NCI-H1417 treated with DMSO at 0.1 percent for 48 hours (cell line): Measurements from ENCODE around the gene ASCC1.

Experiments
- DNase-seq: peaks from one replicate; lab custom pipeline; 2025; lab: John Stamatoyannopoulos, UW

Gene ASCC1

DNA sequence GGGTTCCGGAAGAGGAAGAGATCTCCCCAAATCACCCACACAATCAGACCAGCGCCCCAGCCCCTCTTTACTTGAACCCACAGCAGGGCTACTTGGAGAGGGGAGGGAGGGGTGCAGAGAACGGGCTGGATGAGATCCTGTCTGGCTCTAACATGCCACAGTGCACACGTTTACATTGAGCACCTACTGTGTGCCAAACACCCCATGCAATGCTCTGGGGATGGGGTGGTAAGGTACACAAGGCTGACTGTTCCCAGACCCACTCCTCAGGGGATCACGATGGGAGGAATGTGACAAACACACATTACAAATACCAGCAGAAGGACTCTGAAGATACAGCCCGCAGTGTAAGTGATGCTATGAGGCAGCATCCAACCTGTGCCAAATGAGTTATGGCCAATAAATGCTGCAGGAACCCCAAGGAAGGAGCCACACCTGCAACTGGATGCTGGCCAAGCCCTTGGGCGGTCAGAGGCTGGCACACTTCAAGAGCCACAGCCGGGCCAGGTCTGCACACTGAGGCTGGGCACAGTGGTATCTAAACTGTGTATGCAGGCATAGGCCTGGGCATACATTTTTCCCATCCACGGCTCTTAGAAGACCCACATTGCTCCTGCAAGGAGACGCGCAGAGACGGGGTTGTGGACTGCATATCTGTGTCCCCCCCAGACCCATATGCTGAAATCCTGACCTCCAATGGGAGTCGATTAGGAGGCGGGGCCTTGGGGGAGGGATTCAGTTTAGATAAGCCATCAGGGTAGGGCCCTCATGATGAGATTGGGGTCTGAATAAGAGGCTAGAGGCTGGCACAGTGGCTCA lies 134.1 kb downstream of the ASCC1 start:
- DNase-seq: no peak

DNA sequence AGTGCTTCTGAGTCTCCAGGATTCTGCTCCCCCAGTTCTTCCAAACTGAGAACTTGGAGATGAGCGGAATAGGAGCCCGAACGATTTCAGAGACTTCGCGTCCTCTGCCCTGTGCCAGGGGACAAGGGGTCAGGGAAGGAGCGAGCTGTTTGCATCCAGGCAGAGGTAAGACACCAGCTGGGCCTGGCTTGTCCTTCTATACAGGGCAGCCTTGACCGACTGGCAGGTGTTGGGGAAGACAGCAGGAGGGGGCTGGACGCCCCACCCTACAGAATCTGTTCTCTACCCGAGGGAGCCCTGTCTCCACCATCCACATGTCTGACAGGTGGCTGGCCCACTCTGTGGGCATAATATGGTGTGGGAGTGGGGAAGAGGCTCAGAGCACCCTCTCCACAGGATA lies 134.9 kb downstream of the ASCC1 start:
- no peak for DNase-seq

DNA sequence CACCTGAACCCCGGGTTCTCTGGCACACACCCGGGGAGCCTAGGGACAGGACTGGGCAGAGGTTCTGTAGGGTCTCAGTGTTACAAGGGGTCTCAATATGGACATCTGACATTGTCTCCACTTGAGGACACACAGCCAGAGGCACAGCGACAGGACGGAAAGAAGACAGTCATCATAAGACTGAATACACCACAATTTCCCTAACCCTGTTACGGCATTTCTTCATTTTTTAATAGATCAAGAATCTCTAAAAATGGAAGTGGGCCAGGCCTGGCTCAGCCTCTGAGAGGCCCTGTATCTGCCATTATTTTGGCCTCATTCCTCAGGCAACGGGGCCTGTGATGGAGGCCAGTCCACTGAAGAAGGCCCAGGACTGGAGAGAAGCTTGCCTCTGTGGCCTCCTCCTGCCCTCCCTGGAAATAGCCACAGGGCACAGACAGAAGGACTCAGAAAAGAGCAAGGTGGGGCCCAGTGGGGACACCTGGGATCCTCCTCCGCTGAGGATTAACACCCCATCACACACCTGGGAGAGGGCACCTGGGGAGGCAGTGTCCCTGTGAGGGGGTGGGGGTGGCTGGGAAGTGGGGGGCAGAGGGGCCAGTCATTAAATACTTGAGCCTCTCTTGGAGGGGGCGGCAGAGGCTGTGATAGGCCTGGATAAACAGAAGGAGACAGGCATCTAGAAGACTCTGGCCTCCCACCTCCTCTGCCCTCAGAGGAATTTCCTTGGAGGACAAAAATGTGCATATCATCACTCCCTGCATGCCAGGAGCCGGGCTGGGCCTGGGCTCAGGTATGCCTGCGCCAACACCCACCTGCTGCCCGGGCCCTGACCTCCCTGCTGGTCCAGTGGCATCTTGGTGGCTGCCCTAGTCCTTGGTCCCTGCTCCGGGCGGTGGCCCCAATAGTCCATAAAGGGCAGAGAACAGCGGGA lies 135.8 kb downstream of the ASCC1 start:
- no peak for DNase-seq

DNA sequence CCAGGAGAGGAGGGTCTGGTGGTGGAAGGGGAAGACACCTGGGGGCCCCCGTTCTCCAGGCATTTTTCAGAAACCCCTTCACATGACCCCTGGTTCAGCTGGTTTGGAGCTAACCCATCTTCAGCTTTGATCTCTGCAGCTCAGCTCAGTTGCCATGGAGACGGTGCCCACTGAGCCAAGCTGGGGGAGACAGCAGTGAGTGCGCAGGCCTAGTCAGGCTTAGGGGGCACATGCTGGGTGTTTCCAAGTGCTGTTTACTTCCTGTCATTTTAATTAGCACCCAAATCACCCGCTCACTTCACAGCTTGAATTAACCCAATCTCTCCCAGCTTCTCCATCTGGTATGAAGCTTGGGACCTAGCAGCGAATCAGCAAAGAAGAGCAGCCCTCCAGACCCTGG lies 136.7 kb downstream of the ASCC1 start:
- no peak for DNase-seq

DNA sequence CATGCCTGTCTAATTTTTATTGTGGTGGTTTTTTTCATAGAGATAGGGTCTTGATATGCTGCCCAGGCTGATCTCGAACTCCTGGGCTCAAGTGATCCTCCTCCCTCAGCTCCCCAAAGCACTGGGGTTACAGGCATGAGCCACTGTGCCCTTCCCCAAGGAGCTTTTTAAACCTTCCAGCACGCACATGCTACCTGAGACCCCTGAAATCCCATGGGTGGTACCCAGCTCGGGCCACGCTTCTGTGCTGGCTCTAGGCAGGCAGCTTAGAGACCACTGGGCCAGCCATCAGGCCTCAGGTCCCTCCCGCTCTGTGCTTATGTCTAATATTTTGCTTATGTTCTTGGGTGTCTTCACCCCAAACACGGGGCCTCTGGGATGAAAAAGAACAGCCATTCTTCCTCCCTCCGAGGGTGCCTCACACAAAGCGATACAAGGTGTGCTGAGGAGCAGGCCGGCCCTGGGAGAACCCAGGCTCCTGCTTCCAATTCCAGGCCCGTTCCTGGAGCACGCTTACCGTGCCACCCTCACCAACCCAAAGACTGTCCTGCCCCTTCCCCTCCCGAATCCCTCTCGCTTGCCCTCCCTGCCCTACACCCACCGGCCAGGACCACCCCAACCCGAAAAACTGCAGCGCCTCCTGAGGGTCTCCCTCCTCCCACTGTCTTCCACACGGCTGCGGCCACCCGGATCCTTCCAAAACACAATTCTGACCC lies 138.6 kb downstream of the ASCC1 start:
- no peak for DNase-seq

DNA sequence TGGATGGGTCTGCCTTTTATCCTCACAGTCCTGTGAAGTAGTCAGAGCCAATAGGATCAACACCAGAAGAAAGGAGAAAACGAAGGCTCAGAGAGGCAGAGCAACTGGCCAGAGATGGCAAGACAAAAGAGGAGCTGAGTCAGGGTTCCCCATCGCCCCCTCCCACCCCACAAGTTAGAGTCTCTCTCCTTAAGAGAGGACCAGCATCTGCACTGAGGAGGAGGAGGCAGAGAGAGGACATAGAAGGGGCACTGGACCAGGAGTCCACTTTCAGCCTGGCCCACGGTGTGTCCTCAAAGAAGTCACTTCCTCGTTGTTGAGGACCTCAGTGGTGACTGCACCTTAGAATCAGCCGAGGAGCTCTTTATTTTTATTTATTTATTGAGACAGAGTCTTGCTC lies 139.3 kb downstream of the ASCC1 start:
- no peak for DNase-seq

DNA sequence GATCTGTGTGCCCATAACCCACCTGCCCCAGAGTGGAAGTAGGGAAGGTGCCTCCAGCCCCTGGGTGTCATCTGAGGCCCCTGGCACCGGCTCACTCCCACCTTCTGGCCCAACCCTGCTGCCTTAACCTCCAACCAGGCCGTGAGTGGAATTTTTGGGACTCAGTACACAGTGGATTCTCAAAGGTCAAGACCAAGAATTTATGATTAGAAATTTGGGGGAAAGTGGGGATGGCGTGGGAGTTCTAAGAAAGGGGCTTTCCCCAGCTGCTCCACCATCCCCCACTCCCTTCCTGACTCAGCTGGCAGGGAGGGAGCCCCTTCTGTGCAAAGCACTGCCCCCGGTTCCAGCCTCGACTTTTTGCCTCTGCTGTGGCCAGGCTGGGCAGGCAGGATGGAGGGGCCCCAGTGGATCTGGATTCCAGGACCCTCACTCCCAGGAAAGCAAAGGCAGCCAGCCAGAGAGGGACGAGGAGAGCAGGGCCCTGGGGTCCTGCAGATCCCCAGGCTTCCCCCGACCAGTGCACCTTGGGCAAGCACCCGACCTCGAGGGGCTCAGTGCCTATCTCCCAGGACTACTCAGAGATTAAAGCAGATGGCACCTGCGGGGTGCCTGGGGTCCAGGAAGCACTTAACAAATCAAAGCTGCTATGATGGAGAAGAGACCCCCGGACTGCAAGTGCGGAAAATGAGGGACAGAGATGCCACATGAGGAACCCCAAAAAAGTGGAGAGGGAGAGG lies 140.5 kb downstream of the ASCC1 start:
- DNase-seq: no peak

DNA sequence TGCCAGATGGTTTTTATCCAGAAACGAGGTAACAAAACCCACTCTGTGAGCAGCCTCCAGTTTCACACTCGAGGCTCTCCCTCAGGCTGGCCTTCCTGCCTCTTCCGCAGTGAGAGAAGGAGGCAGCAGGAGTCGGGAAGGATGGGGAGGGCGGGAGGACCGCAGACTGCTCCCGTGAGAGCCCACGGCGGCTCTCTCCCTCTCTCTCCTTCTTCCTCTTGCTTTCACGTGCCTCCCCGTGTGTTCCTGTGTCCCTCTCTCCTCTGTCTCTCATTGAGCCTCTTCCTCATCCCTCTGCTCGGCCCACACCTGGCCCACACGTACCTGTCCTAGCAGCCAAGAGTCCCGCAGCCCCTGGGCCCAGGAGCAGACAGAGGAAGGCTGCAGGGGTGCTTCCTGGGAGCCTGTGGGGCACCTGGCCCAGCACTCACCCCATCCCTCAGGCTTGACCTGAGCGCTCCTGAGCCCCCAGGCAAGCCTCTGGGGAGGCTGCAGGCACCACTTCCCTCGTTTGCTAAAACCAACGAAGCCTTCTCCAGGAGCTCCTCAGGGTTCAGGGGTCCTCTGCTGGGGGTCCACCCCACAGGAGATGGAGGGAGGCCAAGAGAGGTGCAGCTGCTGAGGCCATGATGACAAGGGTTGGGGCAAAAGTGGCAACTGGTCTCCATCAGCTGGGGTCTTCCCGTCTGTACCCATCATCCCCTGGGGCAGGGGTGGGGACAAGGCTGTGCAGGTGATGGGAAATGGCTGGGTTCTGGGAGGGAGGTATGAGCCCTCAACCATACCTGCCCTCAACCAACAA lies 141.3 kb downstream of the ASCC1 start:
- no peak for DNase-seq

DNA sequence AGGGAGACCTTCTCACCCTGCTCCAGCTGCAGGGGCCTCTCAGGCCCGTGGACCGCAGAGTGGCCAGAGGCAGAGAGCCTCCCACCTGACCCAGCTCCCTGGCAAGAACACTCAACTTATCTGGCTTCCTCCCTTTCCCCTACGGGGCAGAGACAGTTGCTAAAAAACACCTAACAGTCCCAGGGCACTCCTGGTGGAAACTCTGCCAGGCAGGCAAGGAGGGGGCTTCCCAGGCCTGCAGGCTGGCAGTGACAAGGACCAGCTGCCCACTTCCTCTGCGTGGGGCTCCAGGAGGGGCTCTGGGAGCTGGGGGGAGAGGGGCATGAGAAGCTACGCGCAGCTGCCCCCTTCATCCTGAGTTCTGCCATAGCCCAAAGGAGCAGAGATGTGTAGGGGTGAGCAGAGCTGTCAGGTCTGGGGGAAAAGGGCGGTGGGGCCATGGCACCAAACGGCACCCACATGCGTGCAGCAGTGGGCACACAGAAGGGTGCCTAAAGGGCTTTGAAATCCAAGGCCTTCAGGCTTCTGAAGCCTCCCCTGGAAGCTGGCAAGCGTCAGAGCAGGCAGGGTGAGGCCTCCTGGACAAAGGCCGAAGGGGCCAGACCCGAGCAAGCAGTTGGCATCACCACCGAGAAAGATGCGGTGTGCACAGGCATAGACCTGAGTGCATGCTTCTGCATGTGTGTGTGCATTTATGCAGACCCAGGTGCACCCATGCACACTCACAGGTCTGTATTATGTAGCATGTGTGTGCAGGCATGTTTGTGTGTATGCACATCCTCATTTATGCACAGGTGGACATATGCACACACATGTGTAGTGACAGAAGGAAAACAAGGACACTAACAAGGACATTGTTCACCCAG lies 142.1 kb downstream of the ASCC1 start:
- no peak for DNase-seq

DNA sequence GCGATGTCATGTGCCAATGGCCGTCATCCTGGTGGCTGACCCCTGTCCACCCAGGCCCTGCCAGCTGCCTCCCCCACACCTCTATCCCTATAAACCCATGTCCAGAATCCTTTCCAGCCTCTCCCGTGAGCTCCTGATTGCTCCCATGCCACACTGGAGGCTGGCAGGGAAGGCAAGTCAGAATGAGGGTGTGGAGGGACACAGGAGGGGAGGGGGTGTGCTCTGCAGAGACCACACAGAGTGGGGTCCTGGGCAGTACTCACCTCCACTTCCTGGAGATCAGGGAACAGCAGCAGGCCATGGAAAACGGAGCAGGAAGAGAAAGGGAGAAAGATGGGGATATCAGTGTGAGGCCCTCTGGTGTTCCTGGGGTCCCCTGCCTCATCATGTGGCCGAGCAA lies 143.4 kb downstream of the ASCC1 start:
- no peak for DNase-seq

DNA sequence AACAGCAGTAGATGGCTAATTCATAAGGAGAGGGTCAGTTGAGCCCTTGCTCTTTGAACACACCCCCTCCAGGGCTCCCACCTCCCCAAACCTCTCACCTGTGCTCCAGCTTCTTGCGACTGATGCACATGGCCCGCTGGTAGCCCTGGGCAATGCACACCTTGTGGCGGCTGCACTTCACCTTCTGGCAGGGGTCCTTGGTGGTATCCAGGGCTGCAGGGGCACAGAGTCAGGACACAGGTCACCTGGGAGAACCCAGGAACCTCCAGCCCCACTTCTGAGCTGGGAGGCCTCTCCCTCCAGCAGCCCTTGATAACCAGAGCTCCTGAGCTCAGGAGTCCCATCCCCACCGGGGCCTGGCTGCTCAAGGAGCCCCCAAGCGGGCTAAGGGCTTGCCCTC lies 144.0 kb downstream of the ASCC1 start:
- no peak for DNase-seq

DNA sequence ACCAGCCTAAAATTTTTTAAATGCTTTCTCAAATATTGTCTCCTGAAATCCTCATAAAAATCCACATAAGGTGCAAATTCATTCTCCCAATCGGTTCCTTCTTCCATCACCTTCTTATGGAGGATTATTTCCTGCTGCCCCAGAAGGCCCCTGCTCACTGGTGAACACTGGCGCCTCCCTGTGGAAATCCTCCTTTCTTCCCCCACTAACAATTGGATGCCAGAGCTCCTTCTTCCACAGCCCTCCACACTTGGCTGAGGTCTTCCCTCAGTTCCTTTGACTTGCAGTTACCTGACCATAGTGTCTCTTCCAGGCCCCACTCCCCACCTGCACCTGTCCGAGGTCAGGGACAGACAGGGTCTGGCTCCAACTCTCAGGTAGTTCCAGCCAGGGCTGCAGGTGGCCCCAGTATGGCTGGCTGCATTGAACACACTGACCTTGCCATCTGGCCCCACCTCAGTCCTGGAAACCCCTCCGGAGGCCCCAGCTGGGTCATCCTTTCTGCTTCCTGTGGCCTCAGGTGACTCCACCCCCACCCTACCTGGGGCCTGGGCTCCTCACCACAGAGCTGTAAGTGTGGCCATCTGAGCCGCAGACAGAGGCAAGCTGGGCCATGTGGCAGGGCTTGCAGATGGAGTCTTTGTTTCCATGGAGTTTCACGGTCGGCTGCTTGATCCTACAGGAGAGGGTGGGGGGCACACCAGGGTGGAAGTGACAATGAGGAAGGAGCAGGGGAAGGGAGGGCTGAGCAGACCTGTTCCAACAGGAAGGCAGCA lies 146.1 kb downstream of the ASCC1 start:
- no peak for DNase-seq

DNA sequence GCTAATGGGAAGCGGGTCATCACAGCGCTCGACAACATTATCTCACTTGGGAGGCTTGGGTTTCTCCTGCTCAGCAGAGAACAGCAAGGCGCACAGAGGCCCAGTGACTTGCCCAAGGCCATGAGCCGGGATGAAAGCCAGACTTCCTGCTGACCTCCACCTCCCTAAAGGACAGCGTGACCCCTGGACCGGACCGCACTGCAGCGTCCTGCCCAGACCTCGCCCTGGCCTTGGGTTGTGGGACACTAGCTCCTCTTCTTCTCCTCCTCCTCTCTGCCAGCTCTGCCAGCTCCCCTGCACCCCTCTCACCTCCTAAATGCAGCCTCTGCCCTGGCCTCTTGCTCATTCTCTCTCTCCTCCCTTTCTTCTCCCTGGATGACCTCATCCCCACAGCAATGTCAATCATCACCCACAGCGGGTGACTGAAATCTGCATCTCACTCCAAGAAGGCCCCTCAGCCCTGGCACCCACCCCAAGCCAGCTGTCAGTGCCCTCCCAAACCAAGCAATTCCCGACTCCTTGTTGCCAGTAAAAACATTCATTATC lies 147.1 kb downstream of the ASCC1 start:
- DNase-seq: no peak

DNA sequence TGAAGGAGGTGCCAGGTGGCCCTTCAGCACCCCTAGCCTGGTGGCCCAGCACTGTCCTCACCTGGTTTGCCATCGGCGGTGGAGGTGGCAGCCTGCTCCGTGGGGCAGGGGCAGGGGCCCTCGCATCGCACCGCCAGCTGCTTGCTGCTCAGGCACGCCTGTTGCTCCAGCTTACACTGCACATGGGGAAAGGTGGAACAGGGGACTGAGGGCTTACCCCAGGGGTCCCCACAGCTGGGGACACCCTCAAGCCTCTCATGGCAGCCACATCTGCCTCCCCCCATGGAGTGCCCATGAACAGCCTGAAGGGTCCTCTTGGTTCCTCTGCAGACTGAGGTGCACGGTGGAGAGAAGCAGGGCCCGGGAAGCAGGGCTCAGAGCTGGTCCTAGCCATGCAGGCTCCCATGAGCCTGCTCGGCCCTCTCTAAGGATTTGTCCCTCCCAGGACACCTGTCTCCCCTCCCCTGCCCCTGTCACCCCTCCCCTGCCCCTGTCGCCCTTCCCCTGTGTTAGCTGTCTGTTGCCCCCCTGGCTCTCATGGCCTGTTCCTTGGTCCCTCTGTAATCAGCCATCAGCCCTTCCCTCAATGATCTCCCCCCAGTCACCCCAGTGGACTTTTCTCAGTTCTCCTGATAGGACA lies 147.8 kb downstream of the ASCC1 start:
- no peak for DNase-seq

DNA sequence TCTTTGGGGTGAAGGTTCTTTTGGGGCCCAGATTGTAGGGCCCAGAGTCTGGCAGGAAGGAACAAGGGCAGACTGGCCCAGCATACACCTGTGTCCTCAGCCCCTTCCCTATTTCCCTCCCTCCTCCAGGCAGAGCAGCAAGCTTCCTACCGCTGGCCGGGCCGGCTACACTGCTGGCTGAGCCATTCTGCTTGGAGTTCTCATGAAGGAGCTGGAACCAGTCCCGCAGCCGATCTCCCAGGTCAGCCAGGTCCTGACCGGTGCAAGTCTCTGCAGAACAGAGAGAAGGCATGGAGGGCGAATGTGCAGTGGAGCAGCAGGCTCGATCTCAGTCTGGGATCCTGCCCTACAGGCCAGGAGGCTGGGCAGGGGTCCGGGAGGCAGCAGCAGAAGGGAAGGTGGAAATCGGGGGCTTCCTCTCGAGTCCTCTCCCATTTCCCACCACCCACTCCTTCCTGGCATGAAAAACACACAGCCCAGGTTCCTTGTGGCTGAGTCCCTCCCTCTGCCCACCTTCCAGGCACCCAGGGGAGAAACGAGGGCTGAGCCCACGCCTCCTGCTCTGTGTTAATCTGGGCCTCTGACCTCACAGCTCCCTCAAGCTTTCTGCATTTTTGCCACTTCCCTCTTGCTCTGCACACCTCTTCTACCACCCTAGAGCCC lies 148.5 kb downstream of the ASCC1 start:
- no peak for DNase-seq

DNA sequence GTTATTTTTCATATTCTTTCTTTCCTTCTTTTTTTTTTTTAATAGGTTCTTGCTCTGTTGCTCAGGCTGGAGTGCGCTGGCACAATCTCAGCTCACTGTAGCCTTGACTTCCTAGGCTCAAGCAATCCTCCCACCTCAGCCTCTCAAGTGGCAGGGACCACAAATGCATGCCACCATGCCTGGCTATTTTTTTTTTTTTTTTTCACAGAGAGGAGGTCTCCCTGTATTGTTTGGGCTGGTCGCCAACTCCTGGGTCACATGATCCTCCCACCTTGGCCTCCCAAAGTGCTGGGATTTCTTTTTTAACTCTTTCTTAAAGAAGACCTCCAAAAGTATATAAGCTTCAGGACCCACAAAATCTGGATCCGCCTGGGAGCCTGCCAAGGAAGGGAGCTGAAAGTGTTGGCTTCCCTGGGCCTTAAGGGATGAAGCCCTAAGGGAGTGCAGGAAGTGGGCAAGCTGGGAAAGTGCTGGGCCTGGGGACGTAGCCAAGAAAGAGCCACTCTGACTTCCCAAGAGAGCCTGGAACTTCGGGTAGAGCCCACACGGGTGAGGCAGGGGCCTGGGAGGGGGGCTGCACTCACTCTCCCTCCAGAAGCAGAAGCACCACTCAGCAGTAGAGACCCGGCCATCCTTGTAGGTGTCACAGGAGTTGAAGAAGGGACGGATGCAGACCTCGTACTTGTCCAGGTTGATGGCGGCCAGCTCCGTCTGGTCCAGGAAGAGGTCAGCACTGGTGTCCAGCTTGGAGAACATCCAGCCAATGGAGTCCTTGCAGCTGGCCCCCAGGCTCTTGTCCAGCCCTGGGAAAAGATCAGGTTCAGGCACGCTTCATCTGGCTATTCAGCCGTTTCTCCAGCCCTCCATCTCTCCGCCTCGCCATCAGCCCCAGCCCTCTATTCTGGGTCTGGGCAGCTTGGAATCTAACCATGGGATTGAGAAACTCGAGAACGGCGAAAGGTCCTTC lies 149.5 kb downstream of the ASCC1 start:
- DNase-seq: no peak
